HepG2 (cell line): ENCODE measurements around the gene DPP6. TPM values are rescaled to one million over a fixed set of nuclear protein-coding genes. Genes with fewer than 3 reads are reported as not detected.

ENCODE experiments used
- ATAC-seq: fragments of 200-7000 bp; cut with Tn5 transposase; 3 replicates; pipeline ENCODE4 v1.9.1; 2020; ENCODE audit warnings: mild to moderate bottlenecking, moderate library complexity
- BruUV-seq: library from RNA; stranded (reverse); fragments of 400-500 nt; replicated peaks from 2 replicates; lab custom pipeline; 2021; lab: Mats Ljungman, UMichigan
- CTCF ChIA-PET: fragments of 300-600 bp; formaldehyde crosslinking; extraction: SDS; loops from one replicate; lab custom pipeline; 2021; ENCODE audit warnings: low total read pairs, inconsistent platforms, low intra/inter-chr PET ratio; lab: Yijun Ruan, JAX
- POLR2A ChIA-PET: fragments of 350-600 bp; sonication (Branson Sonifier 250); formaldehyde crosslinking; loops from one replicate; lab custom pipeline; 2020; ENCODE audit warnings: antibody characterized with exemption, inconsistent platforms; lab: Yijun Ruan, JAX
- DNase-seq: peaks from one replicate; pipeline ENCODE4 v3.0.0-alpha.2; 2015; ENCODE audit warnings: low spot score
- FAIRE-seq: peaks from 3 replicates; lab custom pipeline; 2011; peaks lifted over from hg19 to GRCh38; lab: Jason Lieb, UNC
- H2AFZ ChIP-seq: one replicate; pipeline ENCODE4 v1.6.1; 2011; ENCODE audit warnings: low read length, inconsistent platforms
- H3K27ac ChIP-seq: fragments of 300-600 bp; 3 replicates; pipeline ENCODE4 v1.8.0; 2011; ENCODE audit warnings: mixed run types, mild to moderate bottlenecking, mixed read lengths, low read length, inconsistent platforms; ENCODE audit not compliant: insufficient read depth; ENCODE audit errors: extremely low read length
- H3K27me3 ChIP-seq, 2 experiments: fragments of 200-600 bp in 1 of 2; 2 replicates in 1 of 2; 3 replicates in 1 of 2; pipeline versions ENCODE4 v1.6.0 to v1.8.0; 2011; ENCODE audit warnings: low read length in 2 of 2, mild to moderate bottlenecking in 2 of 2, moderate library complexity in 2 of 2, inconsistent platforms in 1 of 2; ENCODE audit not compliant: insufficient read depth in 2 of 2, control insufficient read depth in 1 of 2
- H3K36me3 ChIP-seq, 2 experiments: fragments of 200-600 bp in 1 of 2; replicated peaks in 1 of 2; 2 replicates in 1 of 2; 3 replicates in 1 of 2; pipeline versions ENCODE4 v1.5.1 to v1.8.0; 2011; ENCODE audit warnings: low read length in 2 of 2, inconsistent platforms in 1 of 2; ENCODE audit not compliant: insufficient read depth in 2 of 2, control insufficient read depth in 1 of 2
- H3K4me1 ChIP-seq: 2 replicates; pipeline ENCODE4 v1.5.1; 2012; ENCODE audit warnings: low read length, inconsistent platforms; ENCODE audit not compliant: insufficient read depth
- H3K4me2 ChIP-seq: 2 replicates; pipeline ENCODE4 v1.6.0; 2011; ENCODE audit warnings: low read depth, low read length, inconsistent platforms
- H3K4me3 ChIP-seq, 3 experiments: fragments of 200-600 bp in 1 of 3; sonication (generic), shearing (Covaris generic) in 1 of 3; replicated peaks in 1 of 3; 2 replicates each; pipeline ENCODE4 v1.5.1; 2011 to 2016; ENCODE audit warnings: low read length in 3 of 3, inconsistent platforms in 2 of 3, low read depth in 2 of 3, mild to moderate bottlenecking in 2 of 3, control low read depth in 1 of 3, mixed read lengths in 1 of 3; ENCODE audit not compliant: insufficient read depth in 1 of 3
- H3K79me2 ChIP-seq: one replicate; pipeline ENCODE4 v1.6.1; 2011; ENCODE audit warnings: low read length, inconsistent platforms; ENCODE audit not compliant: insufficient read depth
- H3K9ac ChIP-seq: 2 replicates; pipeline ENCODE4 v1.6.0; 2011; ENCODE audit warnings: mild to moderate bottlenecking, low read depth, low read length, inconsistent platforms; ENCODE audit not compliant: insufficient read depth
- H3K9me3 ChIP-seq: 2 replicates; pipeline ENCODE4 v1.5.1; 2012; ENCODE audit warnings: mild to moderate bottlenecking, low read length
- H4K20me1 ChIP-seq: 2 replicates; pipeline ENCODE4 v1.6.0; 2011; ENCODE audit warnings: inconsistent platforms, mild to moderate bottlenecking, low read length, moderate library complexity; ENCODE audit not compliant: insufficient read depth
- GATAD1 ChIP-seq: IDR thresholded peaks from 2 replicates; pipeline ENCODE4 v1.6.1; 2016; ENCODE audit warnings: missing genetic modification reagents, missing compliant biosample characterization
- NCOR1 ChIP-seq: fragments of 200-600 bp; sonication (generic); IDR thresholded peaks from 2 replicates; pipeline ENCODE4 v1.7.0; 2017; ENCODE audit warnings: antibody characterized with exemption, low read length, borderline replicate concordance
- NR1H2 ChIP-seq: sonication (generic); formaldehyde crosslinking; IDR thresholded peaks from 2 replicates; pipeline ENCODE4 v1.8.1; 2022; ENCODE audit warnings: low read depth, missing genetic modification reagents, borderline replicate concordance
- POGZ ChIP-seq: sonication (generic); formaldehyde crosslinking; IDR thresholded peaks from 2 replicates; pipeline ENCODE4 v1.4.0; 2020; ENCODE audit warnings: mild to moderate bottlenecking, missing genetic modification reagents
- RAD51 ChIP-seq: fragments of 450-650 bp; IDR thresholded peaks from 2 replicates; pipeline ENCODE4 v1.6.1; 2016; ENCODE audit warnings: borderline replicate concordance
- ZNF121 ChIP-seq: sonication (generic); formaldehyde crosslinking; IDR thresholded peaks from 2 replicates; pipeline ENCODE4 v1.5.0; 2020; ENCODE audit warnings: mild to moderate bottlenecking, missing genetic modification reagents
- ZNF33A ChIP-seq: sonication (generic); formaldehyde crosslinking; IDR thresholded peaks from 2 replicates; pipeline ENCODE4 v1.5.1; 2020; ENCODE audit warnings: missing genetic modification reagents, mild to moderate bottlenecking, moderate library complexity, borderline replicate concordance
- WGBS: methylation state at CpG from one replicate; pipeline ENCODE4 v1.1.6; 2017; ENCODE audit warnings: low lambda C conversion rate; 5-methylcytosine and 5-hydroxymethylcytosine counted together
- in situ Hi-C: cut with HindIII; loops from 2 replicates; pipeline ENCODE4 v1.10.0; 2017; ENCODE audit warnings: low pct_unique_long_range_greater_than_20kb; ENCODE audit not compliant: extremely low pct_ligation_motif_present
- intact Hi-C: fragments of 100-400 bp; cut with micrococcal nuclease; formaldehyde crosslinking; loops from one replicate; pipeline ENCODE4 v1.10.0; 2022; ENCODE audit not compliant: unreplicated experiment
- polyA plus RNA-seq, 8 experiments: library from polyadenylated mRNA; depleted of rRNA in 3 of 8; stranded (reverse) in 7 of 8; unstranded in 1 of 8; fragments of >200 nt; fragmentation: Illumina TruSeq in 4 of 8; extraction: Trizol in 4 of 8; gene quantifications; 2 replicates each; pipeline versions ENCODE4 v1.2.1 to v1.2.3, GENCODE V29; 2011 to 2016; ENCODE audit warnings: low read depth in 4 of 8, missing spikeins in 1 of 8, mixed read lengths in 1 of 8; ENCODE audit not compliant: insufficient read depth in 1 of 8
- total RNA-seq, 5 experiments: library from RNA; depleted of rRNA; stranded (reverse); fragments of >200 nt; fragmentation: Illumina TruSeq; extraction: Trizol; gene quantifications; 2 replicates each; pipeline ENCODE4 v1.2.3, GENCODE V29; 2016; ENCODE audit warnings: low read depth in 1 of 5
- TF ChIP-seq, protein P1 (sequence below): sonication (generic); formaldehyde crosslinking; IDR thresholded peaks from 2 replicates; pipeline ENCODE4 v1.5.1; 2020; ENCODE audit warnings: missing genetic modification reagents, mild to moderate bottlenecking, borderline replicate concordance
- TF ChIP-seq, protein P2 (sequence below): sonication (generic); formaldehyde crosslinking; IDR thresholded peaks from 2 replicates; pipeline ENCODE4 v1.4.0; 2020; ENCODE audit warnings: mild to moderate bottlenecking, missing genetic modification reagents
- TF ChIP-seq, protein P3 (sequence below): sonication (generic); formaldehyde crosslinking; IDR thresholded peaks from 2 replicates; pipeline ENCODE4 v1.4.0; 2020; ENCODE audit warnings: missing genetic modification reagents
- TF ChIP-seq, protein P4 (sequence below): sonication (generic); formaldehyde crosslinking; IDR thresholded peaks from 2 replicates; pipeline ENCODE4 v1.4.0; 2020; ENCODE audit warnings: missing genetic modification reagents

Gene DPP6
- total and polyA plus RNA-seq, 2 of the 13 experiments (the other 11 are each of a cell fraction or from before 2014, with no cell fraction given), result not detected

DNA sequence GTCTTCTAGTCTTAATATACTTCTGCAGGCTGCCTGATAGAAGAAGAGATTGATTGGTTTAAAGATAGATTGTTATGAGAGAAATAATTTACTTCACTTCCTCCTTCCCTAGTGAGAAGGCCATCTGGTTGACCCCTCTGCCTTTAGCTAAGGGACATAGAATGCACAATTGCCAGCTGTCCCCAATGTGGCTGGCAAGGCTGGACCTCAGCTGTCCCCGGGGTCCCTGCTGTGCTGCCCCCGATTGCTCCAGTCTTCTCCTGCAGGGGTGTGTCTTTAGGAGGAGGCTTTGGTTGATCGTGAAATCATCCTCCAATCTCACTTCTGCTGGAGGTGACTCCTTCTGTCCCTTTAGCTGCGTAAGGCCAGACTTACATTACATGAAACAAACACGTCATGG lies 388.5 kb downstream of the DPP6 start:
- no peak for TF ChIP-seq RAD51
- TF ChIP-seq, protein P1, sequence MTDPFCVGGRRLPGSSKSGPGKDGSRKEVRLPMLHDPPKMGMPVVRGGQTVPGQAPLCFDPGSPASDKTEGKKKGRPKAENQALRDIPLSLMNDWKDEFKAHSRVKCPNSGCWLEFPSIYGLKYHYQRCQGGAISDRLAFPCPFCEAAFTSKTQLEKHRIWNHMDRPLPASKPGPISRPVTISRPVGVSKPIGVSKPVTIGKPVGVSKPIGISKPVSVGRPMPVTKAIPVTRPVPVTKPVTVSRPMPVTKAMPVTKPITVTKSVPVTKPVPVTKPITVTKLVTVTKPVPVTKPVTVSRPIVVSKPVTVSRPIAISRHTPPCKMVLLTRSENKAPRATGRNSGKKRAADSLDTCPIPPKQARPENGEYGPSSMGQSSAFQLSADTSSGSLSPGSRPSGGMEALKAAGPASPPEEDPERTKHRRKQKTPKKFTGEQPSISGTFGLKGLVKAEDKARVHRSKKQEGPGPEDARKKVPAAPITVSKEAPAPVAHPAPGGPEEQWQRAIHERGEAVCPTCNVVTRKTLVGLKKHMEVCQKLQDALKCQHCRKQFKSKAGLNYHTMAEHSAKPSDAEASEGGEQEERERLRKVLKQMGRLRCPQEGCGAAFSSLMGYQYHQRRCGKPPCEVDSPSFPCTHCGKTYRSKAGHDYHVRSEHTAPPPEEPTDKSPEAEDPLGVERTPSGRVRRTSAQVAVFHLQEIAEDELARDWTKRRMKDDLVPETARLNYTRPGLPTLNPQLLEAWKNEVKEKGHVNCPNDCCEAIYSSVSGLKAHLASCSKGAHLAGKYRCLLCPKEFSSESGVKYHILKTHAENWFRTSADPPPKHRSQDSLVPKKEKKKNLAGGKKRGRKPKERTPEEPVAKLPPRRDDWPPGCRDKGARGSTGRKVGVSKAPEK (CRISPR knock-in tag), result no peak
- TF ChIP-seq, protein P2, sequence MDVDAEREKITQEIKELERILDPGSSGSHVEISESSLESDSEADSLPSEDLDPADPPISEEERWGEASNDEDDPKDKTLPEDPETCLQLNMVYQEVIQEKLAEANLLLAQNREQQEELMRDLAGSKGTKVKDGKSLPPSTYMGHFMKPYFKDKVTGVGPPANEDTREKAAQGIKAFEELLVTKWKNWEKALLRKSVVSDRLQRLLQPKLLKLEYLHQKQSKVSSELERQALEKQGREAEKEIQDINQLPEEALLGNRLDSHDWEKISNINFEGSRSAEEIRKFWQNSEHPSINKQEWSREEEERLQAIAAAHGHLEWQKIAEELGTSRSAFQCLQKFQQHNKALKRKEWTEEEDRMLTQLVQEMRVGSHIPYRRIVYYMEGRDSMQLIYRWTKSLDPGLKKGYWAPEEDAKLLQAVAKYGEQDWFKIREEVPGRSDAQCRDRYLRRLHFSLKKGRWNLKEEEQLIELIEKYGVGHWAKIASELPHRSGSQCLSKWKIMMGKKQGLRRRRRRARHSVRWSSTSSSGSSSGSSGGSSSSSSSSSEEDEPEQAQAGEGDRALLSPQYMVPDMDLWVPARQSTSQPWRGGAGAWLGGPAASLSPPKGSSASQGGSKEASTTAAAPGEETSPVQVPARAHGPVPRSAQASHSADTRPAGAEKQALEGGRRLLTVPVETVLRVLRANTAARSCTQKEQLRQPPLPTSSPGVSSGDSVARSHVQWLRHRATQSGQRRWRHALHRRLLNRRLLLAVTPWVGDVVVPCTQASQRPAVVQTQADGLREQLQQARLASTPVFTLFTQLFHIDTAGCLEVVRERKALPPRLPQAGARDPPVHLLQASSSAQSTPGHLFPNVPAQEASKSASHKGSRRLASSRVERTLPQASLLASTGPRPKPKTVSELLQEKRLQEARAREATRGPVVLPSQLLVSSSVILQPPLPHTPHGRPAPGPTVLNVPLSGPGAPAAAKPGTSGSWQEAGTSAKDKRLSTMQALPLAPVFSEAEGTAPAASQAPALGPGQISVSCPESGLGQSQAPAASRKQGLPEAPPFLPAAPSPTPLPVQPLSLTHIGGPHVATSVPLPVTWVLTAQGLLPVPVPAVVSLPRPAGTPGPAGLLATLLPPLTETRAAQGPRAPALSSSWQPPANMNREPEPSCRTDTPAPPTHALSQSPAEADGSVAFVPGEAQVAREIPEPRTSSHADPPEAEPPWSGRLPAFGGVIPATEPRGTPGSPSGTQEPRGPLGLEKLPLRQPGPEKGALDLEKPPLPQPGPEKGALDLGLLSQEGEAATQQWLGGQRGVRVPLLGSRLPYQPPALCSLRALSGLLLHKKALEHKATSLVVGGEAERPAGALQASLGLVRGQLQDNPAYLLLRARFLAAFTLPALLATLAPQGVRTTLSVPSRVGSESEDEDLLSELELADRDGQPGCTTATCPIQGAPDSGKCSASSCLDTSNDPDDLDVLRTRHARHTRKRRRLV (CRISPR knock-in tag), result no peak
- no peak for TF ChIP-seq ZNF33A (CRISPR knock-in tag)
- no peak for TF ChIP-seq NCOR1
- no peak for TF ChIP-seq GATAD1
- TF ChIP-seq, protein P3, sequence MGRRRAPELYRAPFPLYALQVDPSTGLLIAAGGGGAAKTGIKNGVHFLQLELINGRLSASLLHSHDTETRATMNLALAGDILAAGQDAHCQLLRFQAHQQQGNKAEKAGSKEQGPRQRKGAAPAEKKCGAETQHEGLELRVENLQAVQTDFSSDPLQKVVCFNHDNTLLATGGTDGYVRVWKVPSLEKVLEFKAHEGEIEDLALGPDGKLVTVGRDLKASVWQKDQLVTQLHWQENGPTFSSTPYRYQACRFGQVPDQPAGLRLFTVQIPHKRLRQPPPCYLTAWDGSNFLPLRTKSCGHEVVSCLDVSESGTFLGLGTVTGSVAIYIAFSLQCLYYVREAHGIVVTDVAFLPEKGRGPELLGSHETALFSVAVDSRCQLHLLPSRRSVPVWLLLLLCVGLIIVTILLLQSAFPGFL (CRISPR knock-in tag), result no peak
- TF ChIP-seq, protein P4, sequence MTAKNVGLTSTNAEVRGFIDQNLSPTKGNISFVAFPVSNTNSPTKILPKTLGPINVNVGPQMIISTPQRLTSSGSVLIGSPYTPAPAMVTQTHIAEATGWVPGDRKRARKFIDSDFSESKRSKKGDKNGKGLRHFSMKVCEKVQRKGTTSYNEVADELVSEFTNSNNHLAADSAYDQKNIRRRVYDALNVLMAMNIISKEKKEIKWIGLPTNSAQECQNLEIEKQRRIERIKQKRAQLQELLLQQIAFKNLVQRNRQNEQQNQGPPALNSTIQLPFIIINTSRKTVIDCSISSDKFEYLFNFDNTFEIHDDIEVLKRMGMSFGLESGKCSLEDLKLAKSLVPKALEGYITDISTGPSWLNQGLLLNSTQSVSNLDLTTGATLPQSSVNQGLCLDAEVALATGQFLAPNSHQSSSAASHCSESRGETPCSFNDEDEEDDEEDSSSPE (CRISPR knock-in tag), result no peak
- TF ChIP-seq NR1H2, result no peak
- no peak for TF ChIP-seq POGZ (CRISPR knock-in tag)
- TF ChIP-seq ZNF121 (CRISPR knock-in tag), result no peak
- no peak overlapping the region for H3K27ac ChIP-seq
- no peak overlapping the region for H3K9ac ChIP-seq
- H3K79me2 ChIP-seq, result no peaks in the 10 kb centered on the region
- no peaks in the 10 kb centered on the region for H3K36me3 ChIP-seq
- no peak overlapping the region for H3K4me3 ChIP-seq
- no peak overlapping the region for H2AFZ ChIP-seq
- intact Hi-C loops (no loop called here), in situ Hi-C loops (no loop called here)
- 0 out of 5 replicates have a peak, but pooled peaks cover 0 to 2% of the 10 kb centered on the region in 2 experiments for H3K27me3 ChIP-seq
- H3K4me2 ChIP-seq, result no peak overlapping the region
- CTCF ChIA-PET, result no interaction called here
- no peak for FAIRE-seq
- no peak for DNase-seq
- 6% methylated on average over 5 of the region's 5 CpGs for WGBS
- no peak for ATAC-seq
- BruUV-seq, result no TSS peak
- H3K9me3 ChIP-seq, result peaks cover 5% of the 10 kb centered on the region; the same call in 1 of the 2 replicates
- POLR2A ChIA-PET, result no interaction called here
- H3K4me1 ChIP-seq, result no peaks in the 10 kb centered on the region
- no peaks in the 10 kb centered on the region for H4K20me1 ChIP-seq
